Left lung (tissue), 10 donors: ENCODE measurements around the gene ATP10B. TPM values are rescaled to one million over a fixed set of nuclear protein-coding genes. Genes with fewer than 3 reads are reported as not detected.

Experiments used
- ATAC-seq: fragments of 200-7000 bp; cut with Tn5 transposase; one replicate; pipeline ENCODE4 v1.9.1; 2020; ENCODE audit warnings: moderate library complexity
- DNase-seq, 4 donors: peaks; one replicate each; pipeline ENCODE4 v3.0.0-alpha.2; 2013 to 2020
- H3K27ac ChIP-seq, 2 donors: fragments of 200-600 bp; sonication (generic) in 1 of 2; one replicate each; pipeline versions ENCODE4 v1.5.0 to v1.8.0; 2020 to 2021
- H3K27me3 ChIP-seq, 2 donors: fragments of 200-600 bp; sonication (generic) in 1 of 2; one replicate each; pipeline versions ENCODE4 v1.5.0 to v1.8.0; 2020 to 2021
- H3K36me3 ChIP-seq, 2 donors: fragments of 200-600 bp; sonication (generic) in 1 of 2; one replicate each; pipeline versions ENCODE4 v1.5.0 to v1.8.0; 2020 to 2021
- H3K4me1 ChIP-seq, 2 donors: fragments of 200-600 bp; one replicate each; pipeline ENCODE4 v1.8.0; 2021
- H3K4me3 ChIP-seq, 2 donors: fragments of 200-600 bp; sonication (generic) in 1 of 2; one replicate each; pipeline versions ENCODE4 v1.5.0 to v1.8.0; 2020 to 2021; ENCODE audit warnings: mild to moderate bottlenecking in 1 of 2
- H3K9me3 ChIP-seq, 2 donors: fragments of 200-600 bp; sonication (generic) in 1 of 2; one replicate each; pipeline versions ENCODE4 v1.5.0 to v1.8.0; 2020 to 2021
- CTCF ChIP-seq, 2 donors: fragments of 200-600 bp; sonication (generic) in 1 of 2; IDR thresholded peaks; one replicate each; pipeline versions ENCODE4 v1.5.0 to v1.8.0; 2021; ENCODE audit warnings: antibody characterized with exemption in 2 of 2
- intact Hi-C, 2 donors: fragments of 100-400 bp; cut with DNase I; formaldehyde crosslinking; loops; one replicate each; pipeline versions ENCODE4 v1.11.2 to v1.14.2; 2022
- polyA plus RNA-seq, 6 donors: library from polyadenylated mRNA; unstranded; fragments of 120-200 nt; gene quantifications; one replicate each; pipeline ENCODE4 v1.2.1, GENCODE V29; 2013; ENCODE audit not compliant: insufficient read length in 6 of 6
- total RNA-seq, 2 donors: library from RNA; stranded (reverse); fragmentation: NEBNext Ultra II Directional; extraction: Animal tissue kit (Norgen Biotek cat#: 25700); gene quantifications; one replicate each; pipeline ENCODE4 v1.2.1, GENCODE V29; 2021
- donor health status: DM: no; HTN: yes; CAD: no.
- donor health status: DM: no; HTN: no; CAD: no.

ATP10B gene
- total and polyA plus RNA-seq, 8 donors, result 0.09 to 0.55 (median 0.37) TPM

GRCh38 chr5:160637357-160638090, 214.5 kb downstream of the ATP10B start:
- H3K9me3 ChIP-seq, result no peaks in the 10 kb centered on the region
- no peaks in the 10 kb centered on the region for H3K4me1 ChIP-seq
- H3K27ac ChIP-seq, result no peak overlapping the region
- ATAC-seq, result no peak
- TF ChIP-seq CTCF (IDR thresholded peaks at IDR 0.05), result no peak
- no peaks in the 10 kb centered on the region for H3K36me3 ChIP-seq
- no peaks in the 10 kb centered on the region for H3K27me3 ChIP-seq
- no peak for DNase-seq
- intact Hi-C loops, result no loop called here
- no peak overlapping the region for H3K4me3 ChIP-seq

GRCh38 chr5:160635663-160636062, 216.3 kb downstream of the ATP10B start:
- ATAC-seq, result no peak
- H3K9me3 ChIP-seq, result no peaks in the 10 kb centered on the region
- no peaks in the 10 kb centered on the region for H3K36me3 ChIP-seq
- DNase-seq, result no peak
- H3K4me1 ChIP-seq, result no peaks in the 10 kb centered on the region
- no peaks in the 10 kb centered on the region for H3K27me3 ChIP-seq
- no peak overlapping the region for H3K27ac ChIP-seq
- TF ChIP-seq CTCF (IDR thresholded peaks at IDR 0.05), result no peak
- H3K4me3 ChIP-seq, result no peak overlapping the region
- intact Hi-C loops, result no loop called here

- Histone ChIP-seq H3K36me3 (no peaks in the 10 kb centered on the region), H3K27me3 (no peaks in the 10 kb centered on the region), H3K9me3 (no peaks in the 10 kb centered on the region), H3K27ac (no peak overlapping the region), H3K4me1 (no peaks in the 10 kb centered on the region), H3K4me3 (no peak overlapping the region)
- intact Hi-C loops, result no loop called here
- no peak for TF ChIP-seq CTCF (IDR thresholded peaks at IDR 0.05)
- ATAC-seq (no peak), DNase-seq (no peak)
These were observed 217.0 kb downstream of the ATP10B start for GRCh38 chr5:160635046-160635445.

- no peak for ATAC-seq
- no peaks in the 10 kb centered on the region for H3K9me3 ChIP-seq
- TF ChIP-seq CTCF (IDR thresholded peaks at IDR 0.05), result no peak
These were observed 223.0 kb downstream of the ATP10B start for GRCh38 chr5:160629003-160629402.

GRCh38 chr5:160628619-160628968, 223.4 kb downstream of the ATP10B start:
- Histone ChIP-seq H3K36me3 (no peaks in the 10 kb centered on the region), H3K27ac (no peak overlapping the region), H3K4me1 (no peaks in the 10 kb centered on the region), H3K9me3 (no peaks in the 10 kb centered on the region), H3K4me3 (no peak overlapping the region), H3K27me3 (no peaks in the 10 kb centered on the region)
- no peak for TF ChIP-seq CTCF (IDR thresholded peaks at IDR 0.05)
- ATAC-seq, result no peak
- intact Hi-C loops, result no loop called here
- DNase-seq, result no peak

More at GRCh38 chr5:160629003-160629402, 223.0 kb downstream of the ATP10B start:
- Histone ChIP-seq H3K4me3 (no peak overlapping the region), H3K27me3 (no peaks in the 10 kb centered on the region), H3K27ac (no peak overlapping the region), H3K4me1 (no peaks in the 10 kb centered on the region), H3K36me3 (no peaks in the 10 kb centered on the region)
- intact Hi-C loops, result no loop called here
- DNase-seq, result no peak
